Measurements from ENCODE around the gene GLRX5. TPM values are rescaled to one million over a fixed set of nuclear protein-coding genes. Genes with fewer than 3 reads are reported as not detected.

Gene GLRX5
- total RNA-seq, 5 donors from 2014 or later (not counting 1 experiment from before 2014, with no cell fraction given): 15.4 to 24.2 (median 16.0) TPM

DNA sequence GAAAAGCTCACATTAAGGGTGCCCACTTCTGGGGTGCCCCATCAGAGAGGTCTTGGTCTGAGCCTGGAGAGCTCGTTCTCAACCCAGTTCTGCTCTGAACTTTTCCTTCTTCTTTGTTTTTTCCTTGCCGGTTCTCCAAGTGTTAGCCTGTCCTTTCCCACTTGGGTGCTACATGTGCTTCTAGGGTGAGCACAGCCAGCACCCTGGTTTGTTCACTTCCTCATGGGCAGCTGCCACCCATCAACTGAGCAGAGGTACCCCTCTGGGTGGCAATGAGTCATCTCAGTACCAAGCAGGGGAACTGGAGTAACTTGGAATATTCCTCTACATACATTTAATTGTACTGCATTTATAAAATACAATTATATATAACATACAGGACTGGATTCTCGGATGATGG is 14.5 kb upstream of the GLRX5 start:
- H3K4me3 Mint-ChIP-seq: peak overlapping the region; percentile 56 to 75 (median 73)
- Histone ChIP-seq H3K27ac (ENCODE audit: low read length) (peak overlapping the region; percentile 87), H3K4me3 (ENCODE audit: control insufficient read depth in 1 of 2, extremely low read depth in 1 of 2, low read length in 1 of 2) (peak overlapping the region; percentile 7 to 8), H3K36me3 (ENCODE audit: control insufficient read depth in 2 of 2, extremely low read depth in 1 of 2, insufficient read depth in 1 of 2, low read length in 1 of 2) (no peaks in the 10 kb centered on the region), H3K9me3 (no peaks in the 10 kb centered on the region), H3K27me3 (replicated peaks in 1 of 2; ENCODE audit: control insufficient read depth in 2 of 2, extremely low read depth in 1 of 2, insufficient read depth in 2 of 2, low read length in 1 of 2) (no peaks in the 10 kb centered on the region), H3K4me1 (ENCODE audit: control insufficient read depth in 1 of 2, extremely low read depth in 1 of 2, insufficient read depth in 2 of 2, low read length in 2 of 2) (peaks cover 58 to 91% of the 10 kb centered on the region in 2 experiments)
- ChIA-PET CTCF (interaction anchor here (0.6 to 2.1 kb wide), 5 partner anchors 9 to 1042 kb away, joined by 3 to 10 read pairs (median 3); no protein-coding TSS in a partner anchor), POLR2A (no interaction called here)
- no peaks in the 10 kb centered on the region for H3K9me3 Mint-ChIP-seq
- H3K36me3 Mint-ChIP-seq: no peaks in the 10 kb centered on the region
- ATAC-seq (replicated peaks in 1 of 4) (no peak), DNase-seq (peak in 1 of 35 experiments; percentile 28)
- WGBS (ENCODE audit: insufficient coverage): 38% methylated on average over 2 of the region's 3 CpGs
- peak overlapping the region; percentile 100 for H3K27ac Mint-ChIP-seq
- peaks cover 82 to 86% (median 82%) of the 10 kb centered on the region in 3 donors for H3K4me1 Mint-ChIP-seq
- H3K27me3 Mint-ChIP-seq: no peaks in the 10 kb centered on the region

DNA sequence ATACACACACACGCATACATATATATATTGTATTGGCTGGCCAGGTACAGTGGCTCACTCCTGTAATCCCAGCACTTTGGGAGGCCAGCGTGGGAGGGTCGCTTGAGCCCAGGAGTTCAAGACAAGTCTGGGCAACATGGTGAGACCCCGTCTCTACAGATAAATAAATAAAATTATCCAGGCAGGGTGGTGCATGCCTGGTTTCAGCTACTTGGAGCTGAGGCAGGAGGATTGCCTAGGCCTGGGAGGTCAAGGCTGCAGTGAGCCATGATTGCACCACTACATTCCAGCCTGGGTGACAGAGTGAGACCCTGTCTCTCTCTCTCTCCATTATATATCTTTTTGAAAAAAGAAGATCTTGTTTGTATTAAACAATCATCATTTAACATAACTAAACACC is 13.8 kb upstream of the GLRX5 start:
- ATAC-seq (replicated peaks in 1 of 4) (no peak), DNase-seq (no peak)
- Mint-ChIP-seq H3K27me3 (no peaks in the 10 kb centered on the region), H3K9me3 (no peaks in the 10 kb centered on the region), H3K36me3 (no peaks in the 10 kb centered on the region), H3K4me1 (peaks cover 84 to 89% (median 88%) of the 10 kb centered on the region in 3 donors), H3K27ac (peak overlapping the region; percentile 55 to 98), H3K4me3 (peak overlapping the region in 1 of 3 donors; percentile 86)
- POLR2A ChIA-PET: no interaction called here
- Histone ChIP-seq H3K4me1 (ENCODE audit: control insufficient read depth in 1 of 2, extremely low read depth in 1 of 2, insufficient read depth in 2 of 2, low read length in 2 of 2) (peaks cover 59 to 90% of the 10 kb centered on the region in 2 experiments), H3K36me3 (ENCODE audit: control insufficient read depth in 2 of 2, extremely low read depth in 1 of 2, insufficient read depth in 1 of 2, low read length in 1 of 2) (no peaks in the 10 kb centered on the region), H3K27ac (ENCODE audit: low read length) (peak overlapping the region; percentile 18), H3K9me3 (no peaks in the 10 kb centered on the region), H3K27me3 (replicated peaks in 1 of 2; ENCODE audit: control insufficient read depth in 2 of 2, extremely low read depth in 1 of 2, insufficient read depth in 2 of 2, low read length in 1 of 2) (no peaks in the 10 kb centered on the region), H3K4me3 (ENCODE audit: control insufficient read depth in 1 of 2, extremely low read depth in 1 of 2, low read length in 1 of 2) (no peak overlapping the region)
- CTCF ChIA-PET: interaction anchor here in 1 of 2 donors (1.2 to 2.1 kb wide), 2 partner anchors 8 to 79 kb away, joined by 4 to 10 read pairs; no protein-coding TSS in a partner anchor
- 100% methylated on average over 2 of the region's 4 CpGs for WGBS (ENCODE audit: insufficient coverage)

DNA sequence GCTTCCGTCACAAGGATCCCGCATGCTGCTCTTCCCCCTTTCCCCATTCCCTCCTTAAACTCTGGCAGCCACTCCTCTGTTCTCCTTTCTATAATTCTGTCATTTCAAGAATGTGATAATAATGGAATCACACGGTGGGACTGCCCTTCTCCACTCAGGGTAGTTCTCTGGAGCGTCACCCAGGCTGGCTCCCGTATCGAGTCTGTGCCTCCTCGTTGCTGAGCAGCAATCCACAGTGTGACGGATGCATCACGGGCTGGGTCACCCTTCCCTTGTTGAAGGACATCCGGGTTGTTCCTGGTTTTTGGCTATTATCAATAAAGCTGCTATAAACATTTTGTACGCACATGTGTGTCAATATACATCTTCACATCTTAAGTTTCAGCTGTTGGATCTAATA is 12.7 kb upstream of the GLRX5 start:
- 100% methylated on average over 1 of the region's 11 CpGs for WGBS (ENCODE audit: insufficient coverage)

DNA sequence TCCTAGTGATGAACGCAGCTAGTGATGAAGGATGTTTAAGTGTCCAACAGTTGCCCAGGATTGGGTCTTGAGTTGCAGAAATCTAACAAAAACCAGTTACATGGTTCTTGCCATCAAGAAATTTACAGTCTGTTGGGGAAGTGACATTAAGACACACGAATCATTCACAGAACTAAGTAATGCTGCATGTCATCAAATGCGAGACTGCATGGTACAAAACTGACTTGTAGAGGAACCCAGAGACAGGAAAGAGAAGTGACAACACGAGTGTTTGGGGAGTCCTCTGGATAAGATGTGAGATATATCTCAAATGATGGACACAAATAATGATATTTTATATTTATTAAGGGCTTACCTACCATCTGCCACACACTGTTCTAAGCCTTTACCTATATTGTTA is 12.3 kb upstream of the GLRX5 start:
- Mint-ChIP-seq H3K4me3 (peak overlapping the region; percentile 25 to 86 (median 78)), H3K9me3 (no peaks in the 10 kb centered on the region), H3K27me3 (no peaks in the 10 kb centered on the region), H3K4me1 (peaks cover 92 to 96% (median 95%) of the 10 kb centered on the region in 3 donors), H3K27ac (peak overlapping the region; percentile 95 to 98), H3K36me3 (no peaks in the 10 kb centered on the region)
- Histone ChIP-seq H3K4me1 (ENCODE audit: control insufficient read depth in 1 of 2, extremely low read depth in 1 of 2, insufficient read depth in 2 of 2, low read length in 2 of 2) (peaks cover 59 to 85% of the 10 kb centered on the region in 2 experiments), H3K36me3 (ENCODE audit: control insufficient read depth in 2 of 2, extremely low read depth in 1 of 2, insufficient read depth in 1 of 2, low read length in 1 of 2) (no peaks in the 10 kb centered on the region), H3K9me3 (no peaks in the 10 kb centered on the region), H3K27me3 (replicated peaks in 1 of 2; ENCODE audit: control insufficient read depth in 2 of 2, extremely low read depth in 1 of 2, insufficient read depth in 2 of 2, low read length in 1 of 2) (no peaks in the 10 kb centered on the region), H3K27ac (ENCODE audit: low read length) (peak overlapping the region; percentile 70), H3K4me3 (ENCODE audit: control insufficient read depth in 1 of 2, extremely low read depth in 1 of 2, low read length in 1 of 2) (no peak overlapping the region)
- DNase-seq (no peak), ATAC-seq (replicated peaks in 1 of 4) (no peak)
- POLR2A ChIA-PET: no interaction called here
- WGBS (ENCODE audit: insufficient coverage): no CpG with 5 or more reads among the region's 4 CpGs
- CTCF ChIA-PET: interaction anchor here (1.3 to 2.1 kb wide), 8 partner anchors 10 to 81 kb away, joined by 3 to 13 read pairs (median 6); no protein-coding TSS in a partner anchor

More for the DNA sequence above, 12.7 kb upstream of the GLRX5 start:
- POLR2A ChIA-PET: no interaction called here
- Histone ChIP-seq H3K36me3 (ENCODE audit: control insufficient read depth in 2 of 2, extremely low read depth in 1 of 2, insufficient read depth in 1 of 2, low read length in 1 of 2) (no peaks in the 10 kb centered on the region), H3K9me3 (no peaks in the 10 kb centered on the region), H3K4me1 (ENCODE audit: control insufficient read depth in 1 of 2, extremely low read depth in 1 of 2, insufficient read depth in 2 of 2, low read length in 2 of 2) (peaks cover 59 to 89% of the 10 kb centered on the region in 2 experiments), H3K4me3 (ENCODE audit: control insufficient read depth in 1 of 2, extremely low read depth in 1 of 2, low read length in 1 of 2) (no peak overlapping the region), H3K27me3 (replicated peaks in 1 of 2; ENCODE audit: control insufficient read depth in 2 of 2, extremely low read depth in 1 of 2, insufficient read depth in 2 of 2, low read length in 1 of 2) (no peaks in the 10 kb centered on the region), H3K27ac (ENCODE audit: low read length) (peak overlapping the region; percentile 70)
- H3K27ac Mint-ChIP-seq: peak overlapping the region; percentile 95 to 98
- peaks cover 92 to 96% (median 95%) of the 10 kb centered on the region in 3 donors for H3K4me1 Mint-ChIP-seq
- H3K9me3 Mint-ChIP-seq: no peaks in the 10 kb centered on the region
- H3K27me3 Mint-ChIP-seq: no peaks in the 10 kb centered on the region
- peak overlapping the region in 1 of 3 donors; percentile 86 for H3K4me3 Mint-ChIP-seq
- ATAC-seq (replicated peaks in 1 of 4) (no peak), DNase-seq (no peak)
- CTCF ChIA-PET: interaction anchor here (1.3 to 2.1 kb wide), 4 partner anchors 9 to 78 kb away, joined by 3 to 13 read pairs (median 9); no protein-coding TSS in a partner anchor
- no peaks in the 10 kb centered on the region for H3K36me3 Mint-ChIP-seq

DNA sequence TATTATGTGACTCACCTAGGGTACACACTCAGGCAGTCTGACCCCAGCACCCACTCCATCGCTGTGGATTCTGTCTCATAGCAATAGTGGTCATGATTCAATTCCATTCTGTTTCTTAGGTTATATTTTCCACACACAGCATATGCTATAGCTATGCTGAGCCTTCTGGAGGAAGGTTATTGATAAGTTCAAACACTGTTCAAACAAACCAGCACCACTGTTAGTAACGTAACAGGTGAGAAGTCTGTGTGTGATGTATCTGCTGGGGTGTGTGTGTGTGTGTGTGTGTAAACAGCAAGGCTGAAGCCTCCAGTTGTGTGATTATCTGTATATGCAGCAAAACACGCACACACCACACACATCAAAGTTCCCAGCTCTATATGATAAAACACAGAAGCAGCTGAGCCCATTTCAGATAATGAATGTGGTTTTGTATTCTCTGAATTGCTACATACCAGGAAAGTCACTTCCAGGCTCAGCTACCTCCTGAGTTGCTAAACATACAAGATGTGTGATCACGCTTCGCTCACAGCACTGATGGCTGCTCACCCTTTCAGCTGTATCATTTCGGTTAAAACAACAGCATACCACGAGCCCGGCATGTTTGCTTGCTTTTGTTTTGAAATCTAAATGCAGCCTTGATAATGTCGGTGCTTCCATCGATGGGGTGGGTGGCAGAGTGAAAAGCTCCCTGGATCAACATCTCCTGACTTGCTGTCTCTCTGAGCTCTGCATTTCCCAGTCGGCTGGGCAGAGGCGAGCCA is 11.6 kb upstream of the GLRX5 start:
- H3K4me1 ChIP-seq (ENCODE audit: control insufficient read depth in 1 of 2, extremely low read depth in 1 of 2, insufficient read depth in 2 of 2, low read length in 2 of 2): peaks cover 56 to 78% of the 10 kb centered on the region in 2 experiments
- peak overlapping the region; percentile 18 to 45 for H3K4me3 ChIP-seq (ENCODE audit: control insufficient read depth in 1 of 2, extremely low read depth in 1 of 2, low read length in 1 of 2)
- peak in 4 of 35 experiments; percentile 21 to 51 (median 31) for DNase-seq
- Mint-ChIP-seq H3K4me3 (peak overlapping the region; percentile 61 to 86 (median 78)), H3K36me3 (no peaks in the 10 kb centered on the region), H3K9me3 (no peaks in the 10 kb centered on the region), H3K4me1 (peaks cover 86 to 89% (median 89%) of the 10 kb centered on the region in 3 donors), H3K27ac (peak overlapping the region; percentile 95 to 98), H3K27me3 (no peaks in the 10 kb centered on the region)
- ATAC-seq (replicated peaks in 1 of 4): peak; percentile 61 to 70 (median 64)
- WGBS (ENCODE audit: insufficient coverage): 0% methylated on average over 4 of the region's 12 CpGs
- H3K9me3 ChIP-seq: no peaks in the 10 kb centered on the region
- CTCF ChIA-PET: interaction anchor here (0.8 to 2.1 kb wide), 12 partner anchors 10 to 82 kb away, joined by 3 to 13 read pairs (median 4); no protein-coding TSS in a partner anchor
- POLR2A ChIA-PET: interaction anchor here in 1 of 2 donors (1.1 kb wide), 1 partner anchor 10 kb away, joined by 3 read pairs; no protein-coding TSS in a partner anchor
- peak overlapping the region; percentile 70 for H3K27ac ChIP-seq (ENCODE audit: low read length)
- no peaks in the 10 kb centered on the region for H3K36me3 ChIP-seq (ENCODE audit: control insufficient read depth in 2 of 2, extremely low read depth in 1 of 2, insufficient read depth in 1 of 2, low read length in 1 of 2)
- H3K27me3 ChIP-seq (replicated peaks in 1 of 2; ENCODE audit: control insufficient read depth in 2 of 2, extremely low read depth in 1 of 2, insufficient read depth in 2 of 2, low read length in 1 of 2): no peaks in the 10 kb centered on the region

DNA sequence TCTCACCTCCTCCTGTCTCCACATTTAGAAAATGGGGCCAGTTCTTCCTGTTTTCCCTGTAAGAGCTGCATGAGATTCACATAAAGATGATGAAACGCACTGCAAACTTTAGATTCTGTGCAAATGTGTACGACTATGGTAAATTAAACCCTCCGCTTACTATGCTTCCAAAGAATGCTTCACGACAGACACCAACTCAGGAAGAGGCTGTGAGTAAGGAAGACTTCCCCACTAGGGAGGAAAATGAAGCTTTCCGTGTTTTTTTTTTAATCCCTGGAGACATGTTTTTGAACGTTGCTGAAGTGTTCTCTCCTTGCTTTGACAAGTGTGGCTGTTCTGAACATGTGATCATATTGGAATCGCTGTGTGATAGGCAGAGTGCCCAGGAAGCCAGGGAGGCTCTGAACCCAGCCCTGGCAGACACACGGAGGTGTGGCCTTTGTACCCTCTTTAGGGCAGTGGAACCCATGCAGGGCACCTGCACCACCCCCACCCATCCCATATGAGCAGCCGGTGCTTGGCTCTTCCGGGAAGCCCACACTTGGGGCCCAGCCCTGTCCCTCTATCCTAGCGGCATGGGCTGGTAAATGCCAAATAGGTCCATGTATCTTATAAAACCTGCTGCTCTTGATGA is 10.9 kb upstream of the GLRX5 start:
- CTCF ChIA-PET: interaction anchor here (0.8 to 2.1 kb wide), 11 partner anchors 9 to 82 kb away, joined by 3 to 13 read pairs (median 3); no protein-coding TSS in a partner anchor
- Histone ChIP-seq H3K36me3 (ENCODE audit: control insufficient read depth in 2 of 2, extremely low read depth in 1 of 2, insufficient read depth in 1 of 2, low read length in 1 of 2) (no peaks in the 10 kb centered on the region), H3K27me3 (replicated peaks in 1 of 2; ENCODE audit: control insufficient read depth in 2 of 2, extremely low read depth in 1 of 2, insufficient read depth in 2 of 2, low read length in 1 of 2) (no peaks in the 10 kb centered on the region), H3K27ac (ENCODE audit: low read length) (peak overlapping the region; percentile 70), H3K9me3 (no peaks in the 10 kb centered on the region), H3K4me3 (ENCODE audit: control insufficient read depth in 1 of 2, extremely low read depth in 1 of 2, low read length in 1 of 2) (peak overlapping the region; percentile 18 to 45), H3K4me1 (ENCODE audit: control insufficient read depth in 1 of 2, extremely low read depth in 1 of 2, insufficient read depth in 2 of 2, low read length in 2 of 2) (peaks cover 49 to 72% of the 10 kb centered on the region in 2 experiments)
- WGBS (ENCODE audit: insufficient coverage): 43% methylated on average over 4 of the region's 11 CpGs
- no peaks in the 10 kb centered on the region for H3K27me3 Mint-ChIP-seq
- peak overlapping the region; percentile 95 to 98 for H3K27ac Mint-ChIP-seq
- DNase-seq: peak in 16 of 35 experiments; percentile 22 to 61 (median 38)
- no peaks in the 10 kb centered on the region for H3K9me3 Mint-ChIP-seq
- no peaks in the 10 kb centered on the region for H3K36me3 Mint-ChIP-seq
- peak overlapping the region; percentile 61 to 86 (median 78) for H3K4me3 Mint-ChIP-seq
- POLR2A ChIA-PET: interaction anchor here in 1 of 2 donors (1.1 kb wide), 1 partner anchor 10 kb away, joined by 3 read pairs; no protein-coding TSS in a partner anchor
- H3K4me1 Mint-ChIP-seq: peaks cover 79 to 82% (median 82%) of the 10 kb centered on the region in 3 donors
- peak in 3 of 4 experiments; percentile 33 to 51 (median 49) for ATAC-seq (replicated peaks in 1 of 4)
